Activated CD4-positive, alpha-beta T cell treated with anti-CD3 and anti-CD28 coated beads for 24 hours (primary cell): Measurements from ENCODE around the gene THSD8.
A peak's percentile ranks its signal among the peaks of the same experiment; 100 is the strongest.
"Not testable (repeated sequence)": the region's sequence is repeated elsewhere in the genome, so short reads cannot be mapped to it uniquely, and the experiment has no call there.

Experiments used
- DNase-seq, 2 donors: peaks; one replicate each; pipeline ENCODE4 v3.0.0-alpha.2; 2020; ENCODE audit warnings: low read depth in 2 of 2

The THSD8 gene

DNA sequence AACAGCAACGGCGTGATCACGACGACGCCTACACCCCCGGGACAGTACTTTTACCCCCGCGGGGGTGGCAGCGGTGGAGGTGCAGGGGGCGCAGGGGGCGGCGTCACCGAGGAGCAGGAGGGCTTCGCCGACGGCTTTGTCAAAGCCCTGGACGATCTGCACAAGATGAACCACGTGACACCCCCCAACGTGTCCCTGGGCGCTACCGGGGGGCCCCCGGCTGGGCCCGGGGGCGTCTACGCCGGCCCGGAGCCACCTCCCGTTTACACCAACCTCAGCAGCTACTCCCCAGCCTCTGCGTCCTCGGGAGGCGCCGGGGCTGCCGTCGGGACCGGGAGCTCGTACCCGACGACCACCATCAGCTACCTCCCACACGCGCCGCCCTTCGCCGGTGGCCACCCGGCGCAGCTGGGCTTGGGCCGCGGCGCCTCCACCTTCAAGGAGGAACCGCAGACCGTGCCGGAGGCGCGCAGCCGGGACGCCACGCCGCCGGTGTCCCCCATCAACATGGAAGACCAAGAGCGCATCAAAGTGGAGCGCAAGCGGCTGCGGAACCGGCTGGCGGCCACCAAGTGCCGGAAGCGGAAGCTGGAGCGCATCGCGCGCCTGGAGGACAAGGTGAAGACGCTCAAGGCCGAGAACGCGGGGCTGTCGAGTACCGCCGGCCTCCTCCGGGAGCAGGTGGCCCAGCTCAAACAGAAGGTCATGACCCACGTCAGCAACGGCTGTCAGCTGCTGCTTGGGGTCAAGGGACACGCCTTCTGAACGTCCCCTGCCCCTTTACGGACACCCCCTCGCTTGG, 9.6 kb upstream of the THSD8 start:
- DNase-seq, result peak in 1 of 2 donors; percentile 53

DNA sequence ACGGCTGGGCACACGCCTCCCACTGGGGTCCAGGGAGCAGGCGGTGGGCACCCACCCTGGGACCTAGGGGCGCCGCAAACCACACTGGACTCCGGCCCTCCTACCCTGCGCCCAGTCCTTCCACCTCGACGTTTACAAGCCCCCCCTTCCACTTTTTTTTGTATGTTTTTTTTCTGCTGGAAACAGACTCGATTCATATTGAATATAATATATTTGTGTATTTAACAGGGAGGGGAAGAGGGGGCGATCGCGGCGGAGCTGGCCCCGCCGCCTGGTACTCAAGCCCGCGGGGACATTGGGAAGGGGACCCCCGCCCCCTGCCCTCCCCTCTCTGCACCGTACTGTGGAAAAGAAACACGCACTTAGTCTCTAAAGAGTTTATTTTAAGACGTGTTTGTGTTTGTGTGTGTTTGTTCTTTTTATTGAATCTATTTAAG, 9.0 kb upstream of the THSD8 start:
- no peak for DNase-seq

DNA sequence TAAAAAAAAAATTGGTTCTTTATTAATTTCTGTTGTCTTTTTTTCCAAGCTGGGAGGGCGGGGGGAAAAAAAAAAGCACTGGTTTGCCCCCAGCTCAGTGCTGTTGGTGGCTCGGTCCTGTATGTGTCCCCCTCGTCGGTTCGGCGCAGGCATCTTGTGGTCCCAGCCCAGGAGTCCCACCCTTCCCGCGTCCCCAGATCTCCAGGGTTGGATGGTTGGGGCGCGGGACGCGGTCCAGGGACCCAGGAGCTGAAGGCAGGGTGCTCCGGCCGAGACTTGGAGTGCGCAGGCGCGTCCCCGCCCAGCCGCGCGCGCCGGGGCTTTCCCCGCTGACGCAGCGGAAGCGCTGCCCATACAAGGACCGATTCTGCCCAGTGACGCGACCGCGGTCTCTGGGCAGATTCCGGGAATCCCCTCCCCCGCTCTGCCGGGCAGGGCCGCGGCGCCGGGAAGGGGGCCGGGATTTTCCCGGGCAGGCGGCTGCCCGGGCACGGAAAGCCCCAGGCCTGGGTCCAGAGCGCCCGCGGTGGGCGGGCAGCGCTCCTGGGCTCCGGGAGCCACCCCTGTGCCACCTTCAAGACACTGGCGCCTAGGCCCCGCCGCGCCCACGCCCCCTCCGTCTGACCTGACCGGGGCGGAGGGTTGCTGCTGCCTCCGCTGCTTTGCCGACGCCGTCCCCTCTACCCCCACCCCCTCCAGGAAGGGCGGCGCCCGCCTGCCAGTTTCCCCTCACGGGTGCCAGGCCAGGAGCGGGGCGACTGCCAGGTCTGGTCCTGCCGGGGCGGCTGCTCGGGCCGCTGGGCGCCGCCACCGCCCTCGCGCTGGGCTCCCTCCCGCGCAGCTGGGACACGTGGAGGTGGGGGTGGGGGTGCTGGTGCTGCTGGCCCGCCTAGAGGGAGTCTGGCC, 8.3 kb upstream of the THSD8 start:
- peak; percentile 86 to 87 for DNase-seq

GRCh38 chr19:12794196-12794941, 7.5 kb upstream of the THSD8 start:
- DNase-seq, result no peak

GRCh38 chr19:12794971-12795381, 6.9 kb upstream of the THSD8 start:
- no peak for DNase-seq

- peak in 1 of 2 donors; percentile 68 for DNase-seq
Observed at GRCh38 chr19:12796146-12797071, 5.5 kb upstream of the THSD8 start.

DNA sequence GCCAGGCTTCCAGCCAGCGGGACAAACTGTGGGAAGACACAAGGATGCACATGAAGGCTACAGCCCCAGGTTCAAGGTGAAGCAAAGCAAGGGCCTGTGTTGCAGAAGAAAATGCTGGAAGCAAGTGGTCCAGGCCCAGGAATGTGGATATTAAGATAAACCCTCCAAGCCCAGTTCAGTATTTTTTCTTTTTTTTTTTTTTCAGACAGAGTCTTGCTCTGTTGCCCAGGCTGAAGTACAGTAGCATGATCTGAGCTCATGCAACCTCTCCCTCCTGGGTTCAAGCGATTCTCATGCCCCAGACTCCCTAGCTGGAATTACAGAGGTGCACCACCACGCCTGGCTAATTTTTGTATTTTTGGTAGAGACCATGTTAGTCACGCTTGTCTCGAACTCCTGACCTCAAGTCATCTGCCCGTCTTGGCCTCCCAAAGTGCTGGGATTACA, 4.7 kb upstream of the THSD8 start:
- no peak for DNase-seq

DNA sequence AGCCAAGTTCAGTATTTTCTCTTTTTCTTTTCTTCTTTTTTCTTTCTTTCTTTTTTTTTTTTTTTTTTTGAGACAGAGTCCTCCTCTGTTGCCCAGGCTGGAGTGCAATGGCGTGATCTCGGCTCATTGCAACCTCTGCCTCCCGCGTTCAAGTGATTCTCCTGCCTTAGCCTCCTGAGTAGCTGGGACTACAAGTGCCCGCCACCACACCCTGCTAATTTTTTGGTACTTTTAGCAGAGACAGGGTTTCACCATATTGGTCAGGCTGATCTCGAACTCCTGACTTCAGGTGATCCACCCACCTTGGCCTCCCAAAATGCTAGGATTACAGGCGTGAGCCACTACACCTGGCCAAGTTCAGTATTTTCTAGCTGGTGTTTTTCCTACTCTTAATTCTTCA, 4.3 kb upstream of the THSD8 start:
- not testable (repeated sequence) for DNase-seq

- DNase-seq, result no peak
Observed at GRCh38 chr19:12799742-12800465, 2.0 kb upstream of the THSD8 start.

GRCh38 chr19:12800466-12800770, 1.5 kb upstream of the THSD8 start:
- no peak for DNase-seq

DNA sequence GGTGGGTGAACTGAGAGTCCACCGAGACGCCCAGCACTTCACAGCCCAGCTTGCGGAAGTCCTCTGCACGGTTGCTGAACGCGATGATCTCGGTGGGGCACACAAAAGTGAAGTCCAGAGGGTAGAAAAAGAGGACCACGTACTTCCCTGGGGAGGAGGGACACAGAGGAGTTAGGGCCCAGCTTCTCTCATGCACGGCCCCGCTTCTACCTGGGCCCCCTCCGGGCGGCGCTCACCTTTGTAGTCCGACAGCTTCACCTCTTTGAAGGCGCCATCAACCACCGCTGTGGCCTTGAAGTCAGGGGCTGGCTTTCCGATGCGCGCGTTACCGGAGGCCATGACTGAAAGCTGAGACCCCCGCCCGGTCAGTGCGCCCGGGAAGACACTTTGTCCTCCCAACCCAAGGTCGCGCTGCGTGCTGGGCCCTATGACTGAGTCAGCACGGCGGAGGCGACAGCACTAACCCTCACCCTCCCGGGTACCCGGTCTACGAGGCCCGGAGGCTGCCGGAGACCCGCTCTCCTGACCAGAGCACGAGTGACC, 875 bp upstream of the THSD8 start:
- DNase-seq, result no peak

- DNase-seq, result no peak
Observed at GRCh38 chr19:12802267-12803106, 618 bp downstream of the THSD8 start.

DNA sequence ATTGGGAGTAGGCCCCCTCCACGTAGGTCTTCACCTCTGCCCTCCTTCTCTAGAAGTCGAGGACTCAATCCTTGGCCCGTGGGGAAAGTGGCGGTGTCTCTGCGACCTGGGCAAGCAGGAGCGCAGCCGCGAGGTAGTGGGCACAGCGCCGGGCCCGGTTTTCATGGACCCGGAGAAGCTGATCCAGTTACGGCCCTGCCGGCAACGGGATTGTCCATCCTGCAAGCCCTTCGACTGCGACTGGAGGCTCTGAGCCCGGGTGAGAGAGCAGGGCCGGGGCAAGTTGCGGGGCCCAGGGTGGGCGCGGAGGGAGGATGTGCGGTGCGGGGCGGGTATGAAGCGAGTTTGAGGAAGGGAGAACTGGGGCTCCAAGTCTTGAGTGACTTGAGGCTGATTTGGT, 2.2 kb downstream of the THSD8 start:
- no peak for DNase-seq

- DNase-seq, result peak; percentile 78 to 84
Observed at GRCh38 chr19:12806242-12807081, 4.6 kb downstream of the THSD8 start, which contains the start of gene RNASEH2A. TSS of gene RNASEH2A (plus strand) at chr19:12806584. CDS start at chr19:12806674, 90 bp downstream.

GRCh38 chr19:12815088-12815487, 13.2 kb downstream of the THSD8 start:
- DNase-seq, result no peak

GRCh38 chr19:12817188-12817587, 15.3 kb downstream of the THSD8 start:
- not testable (repeated sequence) for DNase-seq

DNA sequence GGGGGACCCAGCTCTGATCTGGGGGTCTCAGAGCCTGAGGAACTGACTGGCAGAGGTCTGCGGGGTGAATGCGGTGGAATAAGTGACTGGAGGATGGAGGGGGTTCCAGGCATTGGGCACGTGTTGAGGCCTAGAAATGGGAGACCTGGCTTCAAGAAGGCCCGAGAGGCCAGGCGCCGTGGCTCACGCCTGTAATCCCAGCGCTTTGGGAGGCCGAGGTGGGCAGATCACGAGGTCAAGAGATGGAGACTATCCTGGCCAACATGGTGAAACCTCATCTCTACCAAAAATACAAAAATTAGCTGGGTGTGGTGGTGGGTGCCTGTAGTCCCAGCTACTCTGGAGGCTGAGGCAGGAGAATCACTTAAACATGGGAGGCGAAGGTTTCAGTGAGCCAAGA, 15.9 kb downstream of the THSD8 start:
- not testable (repeated sequence) for DNase-seq

DNA sequence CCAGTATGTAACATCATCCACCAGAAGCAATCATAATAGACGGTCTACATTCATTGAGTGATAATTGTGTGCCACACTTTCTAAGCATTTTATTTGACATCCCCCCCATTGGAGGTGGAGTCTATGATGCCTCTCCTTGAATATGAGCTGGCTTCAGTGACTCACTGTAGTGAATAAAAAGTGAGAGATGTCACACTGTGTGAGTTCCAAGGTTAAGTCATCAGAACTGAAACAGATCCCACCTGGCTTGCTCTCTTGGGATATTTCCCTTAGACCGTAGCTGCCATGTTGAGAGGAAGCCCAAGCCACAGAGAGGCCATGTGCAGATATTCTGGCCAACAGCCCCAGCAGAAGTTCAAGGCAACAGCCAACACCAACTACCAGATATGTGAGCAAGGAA, 19.9 kb downstream of the THSD8 start:
- DNase-seq, result no peak
